Cortex of kidney (tissue), 1 donor: Measurements from ENCODE around the gene ASB2.

Source experiments
- DNase-seq: peaks from one replicate; lab custom pipeline; 2025; lab: John Stamatoyannopoulos, UW

The ASB2 gene, protein sequence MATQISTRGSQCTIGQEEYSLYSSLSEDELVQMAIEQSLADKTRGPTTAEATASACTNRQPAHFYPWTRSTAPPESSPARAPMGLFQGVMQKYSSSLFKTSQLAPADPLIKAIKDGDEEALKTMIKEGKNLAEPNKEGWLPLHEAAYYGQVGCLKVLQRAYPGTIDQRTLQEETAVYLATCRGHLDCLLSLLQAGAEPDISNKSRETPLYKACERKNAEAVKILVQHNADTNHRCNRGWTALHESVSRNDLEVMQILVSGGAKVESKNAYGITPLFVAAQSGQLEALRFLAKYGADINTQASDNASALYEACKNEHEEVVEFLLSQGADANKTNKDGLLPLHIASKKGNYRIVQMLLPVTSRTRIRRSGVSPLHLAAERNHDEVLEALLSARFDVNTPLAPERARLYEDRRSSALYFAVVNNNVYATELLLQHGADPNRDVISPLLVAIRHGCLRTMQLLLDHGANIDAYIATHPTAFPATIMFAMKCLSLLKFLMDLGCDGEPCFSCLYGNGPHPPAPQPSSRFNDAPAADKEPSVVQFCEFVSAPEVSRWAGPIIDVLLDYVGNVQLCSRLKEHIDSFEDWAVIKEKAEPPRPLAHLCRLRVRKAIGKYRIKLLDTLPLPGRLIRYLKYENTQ

DNA sequence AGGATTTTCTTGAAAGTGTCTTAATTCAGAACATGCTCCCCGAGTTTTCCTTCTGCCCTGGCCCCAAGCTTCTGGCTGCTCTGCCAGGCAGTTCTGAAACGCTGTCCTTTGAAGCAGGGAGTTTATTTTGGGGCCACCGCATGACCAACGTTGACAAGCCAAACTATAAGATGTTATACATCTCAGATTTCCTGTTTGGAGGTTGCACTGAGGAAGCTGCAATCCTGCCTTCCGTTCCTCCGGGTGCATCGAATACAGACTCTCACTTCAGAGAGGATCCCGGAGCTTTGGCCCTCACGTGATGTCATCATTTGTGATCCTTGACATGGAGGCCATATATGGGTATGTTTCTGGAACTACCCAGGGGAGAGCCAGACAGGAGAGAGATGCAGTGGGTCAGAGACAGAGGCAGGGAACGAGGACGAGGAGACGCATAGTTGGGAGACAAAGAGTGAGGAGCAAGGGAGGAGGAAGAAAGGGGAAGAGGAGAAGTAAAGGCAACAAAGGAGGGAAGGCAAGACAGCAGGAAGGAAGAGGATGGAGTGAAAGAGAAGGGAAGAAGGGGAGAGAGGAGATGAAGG, at the start of gene ASB2:
Gene ASB2 (minus strand): TSS at position 94 of the 581 bp plus-strand sequence. CDS start 12,031 bp downstream, outside the sequence.
- no peak for DNase-seq

DNA sequence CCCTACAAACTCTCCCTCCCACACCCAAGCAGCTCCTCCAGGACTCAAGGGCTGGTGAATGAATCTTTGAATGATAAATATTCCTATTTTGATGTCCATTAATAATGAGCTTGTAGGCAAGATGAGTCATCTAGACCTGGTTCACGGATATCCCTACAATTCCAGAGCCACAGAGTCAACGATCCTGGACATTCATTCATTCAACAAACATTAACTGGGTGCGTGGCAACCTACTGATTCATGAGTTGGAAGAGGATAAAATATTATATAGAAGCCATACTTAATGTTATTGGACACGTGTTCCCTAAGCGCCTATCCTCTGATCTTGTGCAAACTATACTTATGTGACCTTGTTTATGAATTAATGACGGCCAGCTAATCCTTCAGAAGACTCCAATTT, 49.4 kb upstream of the ASB2 start:
- no peak for DNase-seq

DNA sequence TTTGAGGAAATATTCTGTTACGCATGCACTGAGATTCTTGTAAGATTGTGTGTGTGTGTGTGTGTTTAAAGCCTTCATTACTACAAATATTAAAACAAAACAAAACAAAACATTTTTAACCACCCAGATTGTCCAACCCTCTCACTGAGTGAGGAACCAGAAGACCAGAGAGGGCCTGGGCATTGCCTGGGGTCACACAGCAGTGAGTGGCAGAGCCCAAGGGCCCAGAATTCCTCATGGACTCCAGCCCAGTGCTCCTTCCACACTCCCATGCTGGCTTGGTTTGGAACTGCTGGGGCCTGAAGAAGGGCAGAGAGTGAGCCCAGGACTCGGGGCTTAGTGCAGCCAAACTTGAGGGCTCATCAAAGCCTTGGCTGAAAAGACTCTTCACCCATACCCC, 48.2 kb upstream of the ASB2 start:
- DNase-seq = no peak

DNA sequence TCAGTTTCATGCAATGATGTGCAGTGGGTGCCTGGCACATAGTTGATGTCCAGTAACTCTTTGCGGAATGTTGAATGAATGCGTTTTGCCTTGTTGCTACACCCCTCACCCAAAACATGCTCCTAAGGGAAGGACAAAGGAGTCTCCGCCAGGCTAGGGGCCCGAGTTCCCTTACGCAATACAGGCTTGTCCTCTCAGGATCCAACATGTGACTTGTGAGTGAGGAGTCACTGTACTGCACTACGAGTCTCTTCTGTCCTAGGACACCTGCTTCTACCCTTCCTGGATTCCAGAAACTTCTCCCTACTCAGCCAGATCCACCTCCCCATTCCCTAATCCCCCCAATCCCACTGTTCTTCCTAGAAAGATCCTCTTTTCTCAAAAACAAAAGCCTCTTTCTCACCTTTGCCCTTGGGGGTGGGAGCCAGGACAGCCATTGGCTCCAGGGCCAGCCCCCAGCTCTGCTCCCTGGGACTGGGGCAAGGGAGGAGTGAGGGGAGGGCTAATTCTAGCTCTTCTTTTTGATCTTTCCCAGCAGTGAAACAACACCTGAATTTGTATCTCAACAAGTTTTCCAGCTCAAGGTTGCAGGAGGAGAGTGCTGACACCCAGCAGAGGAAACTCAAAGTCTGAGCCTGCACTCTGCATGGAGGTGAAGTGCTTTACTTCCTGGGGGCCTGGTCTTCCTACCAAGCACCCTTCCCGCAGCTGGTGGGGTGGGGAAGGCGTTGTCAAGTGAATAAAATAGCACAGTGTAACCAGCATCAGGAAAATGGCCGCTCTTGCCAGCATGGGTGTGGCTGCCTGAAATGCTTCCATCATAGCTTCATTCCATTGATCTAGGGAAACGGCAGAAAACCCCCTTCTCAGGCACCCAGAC, 46.4 kb upstream of the ASB2 start:
- DNase-seq = no peak

DNA sequence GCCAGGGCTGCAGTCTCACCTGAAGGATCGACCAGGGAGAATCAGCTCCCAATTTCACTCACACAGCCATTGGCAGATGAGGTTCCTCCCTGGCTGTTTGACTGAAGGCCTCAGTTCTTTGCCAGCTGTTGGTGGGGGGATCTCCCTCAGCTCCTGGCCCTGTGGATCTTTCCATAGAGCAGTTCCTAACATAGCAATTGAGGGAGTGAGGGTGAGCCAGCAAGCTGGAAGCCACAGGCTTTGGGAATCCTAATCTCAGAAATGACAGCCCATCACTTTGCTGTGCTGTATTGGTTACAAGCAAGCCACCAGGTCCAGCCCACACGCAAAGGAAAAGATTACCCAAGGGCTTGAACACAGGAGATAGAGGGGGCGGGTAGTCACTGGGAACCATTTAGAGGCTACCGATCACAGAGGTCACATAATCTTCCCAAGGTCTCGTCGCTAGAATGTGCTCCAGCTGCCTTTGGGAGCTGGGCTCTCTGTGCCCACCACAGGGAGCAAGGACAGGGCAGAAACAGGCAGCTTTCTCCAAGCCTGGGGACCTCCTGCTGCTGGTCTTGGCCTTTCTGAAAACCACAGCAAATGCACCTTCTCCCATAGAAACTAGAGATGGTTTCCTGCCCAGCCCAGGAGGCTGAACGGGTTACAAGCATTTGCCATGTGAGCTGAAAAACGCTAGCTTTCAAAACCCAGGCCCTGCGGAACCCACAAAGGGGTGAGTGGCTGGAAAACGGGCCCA, 45.2 kb upstream of the ASB2 start:
- no peak for DNase-seq

DNA sequence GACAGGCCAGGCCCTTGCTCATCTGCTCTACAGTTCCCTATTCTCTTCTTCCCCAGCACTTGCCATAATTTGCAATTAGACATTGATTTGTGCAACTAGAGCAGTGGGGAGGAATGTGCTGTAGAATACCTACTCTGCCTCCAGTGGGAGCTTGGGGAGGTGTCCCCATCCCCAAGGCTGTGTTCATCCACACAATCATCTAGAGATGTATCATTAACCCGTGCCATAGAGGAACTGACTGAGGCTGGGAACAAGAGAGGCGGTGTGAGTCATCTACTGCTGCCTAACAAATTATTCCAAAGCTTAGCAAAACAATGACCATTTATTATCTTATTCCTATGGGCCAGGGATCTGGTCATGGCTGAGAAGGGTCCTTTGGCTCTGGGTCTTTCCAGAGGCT, 44.6 kb upstream of the ASB2 start:
- no peak for DNase-seq

DNA sequence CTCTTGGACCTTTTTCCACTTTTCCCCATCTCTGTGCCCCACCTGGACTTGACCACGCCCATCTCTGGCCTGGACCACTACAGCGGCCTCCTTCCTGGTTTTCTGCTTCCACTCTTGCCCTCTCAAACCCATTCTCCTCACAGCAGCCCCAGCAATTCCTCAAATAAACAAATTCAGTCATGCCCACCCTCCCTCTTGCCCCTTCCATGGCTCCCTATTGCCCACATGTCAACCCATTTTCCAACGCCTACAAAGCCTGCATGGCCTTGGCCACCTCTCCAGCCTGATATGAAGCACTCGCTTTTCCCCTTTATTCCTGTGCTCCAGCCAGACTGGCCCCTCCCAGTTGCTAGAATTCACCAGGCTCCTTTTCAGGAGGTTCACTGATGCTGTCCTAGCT, 43.9 kb upstream of the ASB2 start:
- DNase-seq = no peak

DNA sequence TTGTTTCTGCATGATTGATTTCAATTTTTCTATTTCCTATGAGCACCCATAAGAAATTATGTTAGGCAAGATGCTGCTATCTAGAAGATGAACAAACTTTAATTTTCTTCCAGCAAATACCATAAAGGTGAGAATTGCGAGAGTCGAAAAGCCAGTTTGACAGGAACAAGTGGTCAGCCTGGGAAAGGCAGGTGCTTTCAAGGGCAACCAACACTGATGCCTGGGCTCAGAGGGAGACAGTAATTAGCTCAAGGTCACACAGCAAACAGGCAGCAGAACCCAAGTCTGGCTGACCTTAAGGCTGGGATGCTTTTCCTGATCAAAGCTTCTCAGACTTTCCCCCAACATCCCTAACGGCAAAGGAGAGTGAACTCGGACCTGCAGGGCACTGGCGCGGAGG, 43.0 kb upstream of the ASB2 start:
- DNase-seq = no peak

DNA sequence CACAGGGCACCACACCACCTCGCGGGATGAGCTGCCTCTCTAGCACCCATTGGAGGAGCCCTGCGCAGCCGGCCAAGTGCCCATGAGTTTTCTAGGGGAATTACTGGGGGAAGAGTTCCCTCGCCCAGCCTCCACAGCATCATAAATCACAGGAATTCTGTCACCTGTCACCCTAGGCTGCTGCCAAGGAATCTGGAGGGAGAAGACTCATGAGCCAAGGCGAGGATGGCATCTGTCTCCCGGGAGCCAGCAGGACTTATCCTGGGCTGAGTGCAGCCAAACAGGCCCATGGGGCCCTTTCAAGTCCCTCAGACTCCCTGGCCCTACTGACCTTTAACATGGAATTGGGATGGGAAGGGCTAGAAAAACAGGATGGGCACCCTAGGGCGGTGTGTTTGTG, 41.9 kb upstream of the ASB2 start:
- DNase-seq = no peak

DNA sequence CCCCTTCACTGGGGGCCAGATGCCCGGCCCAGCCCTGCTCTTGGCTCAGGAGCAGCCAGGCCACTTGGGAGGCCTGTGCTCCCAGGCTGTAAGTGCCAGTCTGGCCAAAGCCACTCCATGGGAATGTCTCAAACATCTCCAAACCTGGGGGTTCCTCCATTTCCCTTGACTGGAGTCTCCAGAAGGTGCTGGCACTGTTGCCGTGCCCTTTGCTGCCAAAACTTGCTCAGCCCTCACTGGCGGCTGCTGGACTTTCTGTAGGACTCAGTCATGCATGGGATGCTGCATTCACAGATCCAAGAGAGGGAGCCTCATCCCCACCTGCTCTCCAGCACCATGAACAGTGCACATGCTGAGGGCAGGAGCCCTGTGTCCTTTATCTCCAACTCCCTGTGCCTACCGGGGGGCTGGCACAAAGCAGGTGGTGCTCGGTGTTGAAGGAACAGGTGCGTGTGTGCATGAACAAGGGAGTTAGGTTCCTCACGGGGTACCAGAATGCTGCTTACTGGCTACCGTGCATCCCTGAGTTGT, 40.1 kb upstream of the ASB2 start:
- no peak for DNase-seq

DNA sequence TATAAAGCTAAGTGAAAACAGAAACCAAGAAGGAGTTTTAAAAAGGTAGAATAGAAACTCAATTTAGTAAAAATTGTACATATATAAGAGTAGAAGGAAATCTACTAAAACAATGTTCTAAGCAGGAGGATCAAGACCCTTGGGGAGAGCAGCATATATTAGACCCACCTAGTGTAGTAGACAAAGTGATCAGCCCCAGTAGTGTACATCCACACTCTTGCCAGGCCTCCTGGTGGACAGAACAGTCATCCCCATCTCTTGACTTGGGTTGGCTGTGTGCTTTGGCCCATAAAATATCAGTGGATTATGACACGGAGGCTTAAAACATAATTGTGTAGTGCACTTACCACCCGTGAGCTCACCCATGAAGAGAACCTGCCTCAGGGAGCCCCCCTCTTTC, 38.9 kb upstream of the ASB2 start:
- DNase-seq = no peak

DNA sequence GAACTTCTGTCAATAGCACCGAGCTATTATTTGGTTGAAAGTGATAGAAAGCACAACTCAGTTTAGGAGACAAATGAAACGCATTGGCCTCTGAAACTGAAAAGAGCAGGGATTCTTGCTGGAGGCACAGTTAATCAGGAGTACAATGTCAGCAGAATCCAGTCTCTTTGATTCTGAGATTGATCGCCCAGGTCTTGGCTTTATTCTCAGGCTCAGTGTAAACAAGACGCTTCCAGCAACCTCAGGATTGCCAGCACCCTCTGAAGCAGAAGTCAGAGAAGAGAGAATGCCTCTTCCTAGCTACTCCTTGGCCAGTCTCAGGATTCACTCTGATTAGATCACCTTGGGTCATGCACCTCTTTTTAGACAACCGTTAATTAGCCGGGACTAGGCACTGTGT, 38.0 kb upstream of the ASB2 start:
- DNase-seq = no peak

DNA sequence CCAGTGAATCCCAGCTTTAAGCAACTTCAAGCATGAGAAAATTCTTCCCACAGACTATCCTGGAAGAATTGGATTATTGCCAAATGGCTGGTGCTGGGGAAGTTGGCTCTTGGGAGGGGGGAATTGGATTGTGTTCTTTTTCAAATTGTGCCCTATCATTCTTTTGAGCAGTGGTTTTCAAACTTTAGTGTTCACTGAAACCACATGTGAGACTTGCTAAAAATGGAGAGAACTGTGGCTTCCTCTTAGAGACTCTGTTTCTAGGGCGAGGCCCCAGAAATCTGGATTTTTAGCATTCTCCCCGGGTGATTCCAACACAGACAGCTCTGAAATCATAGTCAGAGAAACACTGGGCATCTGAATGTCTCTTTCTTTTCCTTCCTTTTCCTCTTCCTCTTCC, 35.4 kb upstream of the ASB2 start:
- DNase-seq = no peak

DNA sequence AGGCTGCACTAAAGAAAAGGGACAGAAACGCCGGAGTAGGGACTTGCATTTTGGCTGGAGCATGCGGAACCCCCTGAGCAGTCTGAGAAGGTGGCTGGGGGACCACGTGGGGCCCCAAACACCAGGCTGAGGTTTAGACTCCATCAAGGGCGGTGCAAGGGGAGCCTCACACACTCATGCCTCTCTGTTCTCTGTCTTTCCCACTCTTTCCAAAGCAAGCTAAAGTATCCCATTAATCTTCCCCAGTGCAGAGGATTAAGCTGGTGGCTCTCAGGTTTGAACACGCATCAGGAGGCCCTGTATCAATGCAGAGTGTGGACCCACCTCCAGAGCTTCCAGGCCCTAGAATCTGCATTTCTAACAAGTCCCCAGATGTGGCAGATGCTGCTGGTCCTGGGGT, 34.3 kb upstream of the ASB2 start:
- DNase-seq = no peak

DNA sequence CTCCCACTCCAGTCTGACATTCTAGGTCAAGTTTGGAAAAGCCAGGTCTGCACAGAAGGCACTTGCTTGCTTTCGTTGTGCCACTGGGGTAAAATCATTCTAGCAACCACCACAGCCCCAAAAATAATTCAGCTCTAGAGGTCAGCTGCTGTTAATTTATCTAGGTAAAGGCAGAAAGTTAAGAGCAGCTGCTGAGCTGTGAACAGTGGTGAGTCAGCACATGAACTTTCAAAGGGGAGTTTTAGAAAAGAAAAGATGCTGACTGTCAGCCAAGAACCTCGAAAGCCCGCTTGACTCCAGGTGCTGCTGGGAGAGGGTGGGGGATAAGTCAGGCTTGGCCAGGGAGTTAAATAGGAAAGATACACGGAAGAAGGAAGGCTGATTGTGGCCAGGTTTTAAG, 33.4 kb upstream of the ASB2 start:
- DNase-seq = no peak

DNA sequence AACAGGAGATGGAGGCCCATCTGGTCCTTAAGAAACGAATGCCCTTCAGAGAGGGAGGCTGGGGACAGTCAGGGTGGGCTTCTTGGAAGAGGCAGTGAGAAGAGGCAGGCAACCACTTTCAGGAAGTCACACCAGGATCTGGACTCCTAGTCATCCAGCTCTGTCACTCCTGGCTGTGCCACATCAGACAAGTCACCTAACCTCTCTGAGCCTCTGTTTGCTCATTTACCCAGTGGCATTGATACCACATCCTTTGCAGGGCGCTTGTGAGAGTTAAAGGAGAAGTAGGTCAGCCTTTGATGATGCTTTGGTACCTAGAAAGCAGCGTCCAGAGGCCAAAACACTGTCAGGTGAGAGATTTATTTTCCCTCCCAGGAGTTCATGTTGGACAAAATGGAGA, 31.9 kb upstream of the ASB2 start:
- no peak for DNase-seq

DNA sequence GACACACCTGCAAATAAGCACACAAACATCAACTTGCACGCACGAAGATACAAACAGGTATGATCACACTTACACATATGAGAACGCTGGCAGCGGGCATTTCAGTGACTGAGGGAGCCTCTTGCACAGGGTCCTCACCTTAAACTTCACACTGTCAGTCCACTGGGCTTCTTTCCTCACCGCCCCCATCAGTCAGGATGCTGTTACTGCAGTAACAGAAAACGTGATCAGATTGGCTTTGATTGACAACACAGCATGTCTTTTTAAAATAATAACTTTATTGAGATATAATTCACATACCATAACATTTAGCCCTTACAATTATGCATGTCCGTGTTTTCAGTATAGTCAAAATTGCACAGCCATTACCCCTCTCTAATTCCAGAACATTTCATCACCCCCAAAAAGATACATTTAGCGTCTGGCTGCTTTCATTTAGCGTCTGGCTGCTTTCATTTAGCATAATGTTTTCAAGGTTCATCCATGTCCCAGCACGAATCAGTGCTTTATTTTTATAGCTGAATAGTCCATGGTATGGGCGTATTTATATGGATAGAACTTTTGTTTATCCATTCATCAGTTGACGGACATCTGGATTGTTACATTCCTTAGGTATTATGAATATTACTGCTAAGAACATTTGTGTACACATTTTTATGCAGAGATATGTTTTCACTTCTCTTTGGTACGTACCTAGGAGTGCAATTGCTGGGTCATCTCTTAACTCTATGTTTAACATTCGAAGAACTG, 29.1 kb upstream of the ASB2 start:
- no peak for DNase-seq

DNA sequence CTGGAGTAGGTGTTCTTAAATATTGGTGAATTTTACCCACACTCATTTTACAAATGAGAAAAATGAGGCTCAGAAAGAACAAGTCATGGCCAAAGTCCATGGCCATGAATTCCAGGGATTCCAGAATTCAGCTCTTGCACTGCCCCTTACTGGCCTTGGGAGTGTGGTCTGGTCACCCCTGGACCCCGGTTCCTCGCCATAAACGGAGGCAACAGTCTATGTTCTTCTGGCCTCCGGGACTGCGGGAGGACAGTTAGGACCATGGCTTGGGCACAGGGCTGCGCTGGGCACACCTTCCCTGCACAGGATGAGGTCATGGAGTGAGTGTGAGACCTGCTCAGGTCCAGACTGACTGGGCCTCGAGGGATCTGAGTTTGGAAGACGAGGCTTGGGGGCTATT, 27.6 kb upstream of the ASB2 start:
- DNase-seq = no peak

DNA sequence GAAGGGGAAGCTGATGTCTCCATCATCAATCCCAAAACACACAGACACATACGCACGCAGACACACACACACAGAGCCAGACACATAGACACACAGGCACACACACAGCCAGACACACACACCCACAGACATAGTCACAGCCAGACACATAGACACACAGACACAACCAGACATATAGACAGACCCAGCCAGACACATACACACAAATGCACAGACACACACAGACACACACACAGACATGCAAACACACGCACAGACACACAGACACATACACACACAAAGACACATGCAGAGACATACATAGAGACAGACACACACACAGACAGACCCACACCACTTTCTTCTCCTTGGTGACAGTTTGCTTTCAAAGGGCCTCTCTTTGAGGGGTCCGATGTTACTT, 27.0 kb upstream of the ASB2 start:
- DNase-seq = no peak

DNA sequence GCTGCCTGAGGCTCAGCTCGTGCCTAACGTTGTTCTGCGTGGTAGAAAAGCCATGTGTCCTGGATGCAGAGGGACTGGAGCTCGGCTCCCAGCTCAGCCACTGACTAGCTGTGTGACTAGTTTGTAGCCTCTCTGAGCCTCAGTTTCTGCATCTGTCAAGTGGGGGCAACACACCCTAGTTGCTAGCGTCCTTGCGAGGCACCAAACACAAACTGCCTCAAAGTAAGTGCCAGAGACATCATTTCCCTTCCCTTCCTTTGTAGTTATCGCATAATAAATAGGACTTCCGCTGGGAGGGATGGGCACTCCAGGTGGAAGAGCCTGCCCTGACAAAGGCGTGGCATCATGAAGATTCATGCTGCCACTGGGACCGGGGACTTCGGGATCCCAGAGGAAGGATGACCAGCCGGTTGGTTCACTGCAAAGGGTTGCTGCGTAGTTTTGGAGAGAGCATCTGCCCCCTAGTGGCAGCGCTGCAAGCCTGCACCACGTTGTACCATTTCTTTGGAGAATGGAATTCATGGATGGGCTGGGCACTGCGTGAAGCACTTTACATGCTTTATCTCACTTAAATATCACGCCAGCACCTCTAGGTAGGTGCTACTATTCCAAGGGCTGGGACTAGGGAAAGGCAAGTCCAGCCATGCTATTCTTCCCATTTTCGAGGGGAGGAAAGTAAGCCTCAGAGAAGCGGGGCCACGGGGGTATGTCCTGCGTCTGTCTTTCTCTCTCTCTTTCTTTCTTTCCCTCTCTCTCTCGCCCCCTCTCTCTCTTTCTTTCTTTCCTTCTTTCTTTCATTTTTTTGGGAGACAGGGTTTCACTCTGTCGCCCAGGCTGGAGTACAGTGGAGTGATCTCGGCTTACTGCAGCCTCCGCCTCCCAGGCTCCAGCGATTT, 25.4 kb upstream of the ASB2 start:
- DNase-seq = no peak
